Duodenal mucosa (tissue), 2 donors: ENCODE data around the gene SLC35A3.

Source experiments
- H3K27ac ChIP-seq: one replicate; pipeline ENCODE4 v1.7.0; 2013; ENCODE audit warnings: low read depth, low read length
- H3K27me3 ChIP-seq, 2 donors: one replicate each; pipeline ENCODE4 v1.7.0; 2013; ENCODE audit warnings: low read length in 2 of 2, control low read depth in 1 of 2; ENCODE audit not compliant: insufficient read depth in 2 of 2, control insufficient read depth in 1 of 2
- H3K36me3 ChIP-seq, 2 donors: one replicate each; pipeline ENCODE4 v1.7.0; 2013; ENCODE audit warnings: low read length in 2 of 2, control low read depth in 1 of 2; ENCODE audit not compliant: insufficient read depth in 2 of 2, control insufficient read depth in 1 of 2
- H3K4me1 ChIP-seq, 2 donors: one replicate each; pipeline ENCODE4 v1.7.0; 2013; ENCODE audit warnings: low read length in 2 of 2, control low read depth in 1 of 2; ENCODE audit not compliant: insufficient read depth in 2 of 2, control insufficient read depth in 1 of 2
- H3K4me3 ChIP-seq, 2 donors: one replicate each; pipeline ENCODE4 v1.7.0; 2013; ENCODE audit warnings: low read length in 2 of 2, low read depth in 1 of 2
- H3K9ac ChIP-seq, 2 donors: one replicate each; pipeline ENCODE4 v1.7.0; 2013; ENCODE audit warnings: low read length in 2 of 2, low read depth in 1 of 2
- H3K9me3 ChIP-seq, 2 donors: one replicate each; pipeline ENCODE4 v1.7.0; 2013; ENCODE audit warnings: low read length in 2 of 2, control low read depth in 1 of 2; ENCODE audit not compliant: control insufficient read depth in 1 of 2

SLC35A3 gene

DNA sequence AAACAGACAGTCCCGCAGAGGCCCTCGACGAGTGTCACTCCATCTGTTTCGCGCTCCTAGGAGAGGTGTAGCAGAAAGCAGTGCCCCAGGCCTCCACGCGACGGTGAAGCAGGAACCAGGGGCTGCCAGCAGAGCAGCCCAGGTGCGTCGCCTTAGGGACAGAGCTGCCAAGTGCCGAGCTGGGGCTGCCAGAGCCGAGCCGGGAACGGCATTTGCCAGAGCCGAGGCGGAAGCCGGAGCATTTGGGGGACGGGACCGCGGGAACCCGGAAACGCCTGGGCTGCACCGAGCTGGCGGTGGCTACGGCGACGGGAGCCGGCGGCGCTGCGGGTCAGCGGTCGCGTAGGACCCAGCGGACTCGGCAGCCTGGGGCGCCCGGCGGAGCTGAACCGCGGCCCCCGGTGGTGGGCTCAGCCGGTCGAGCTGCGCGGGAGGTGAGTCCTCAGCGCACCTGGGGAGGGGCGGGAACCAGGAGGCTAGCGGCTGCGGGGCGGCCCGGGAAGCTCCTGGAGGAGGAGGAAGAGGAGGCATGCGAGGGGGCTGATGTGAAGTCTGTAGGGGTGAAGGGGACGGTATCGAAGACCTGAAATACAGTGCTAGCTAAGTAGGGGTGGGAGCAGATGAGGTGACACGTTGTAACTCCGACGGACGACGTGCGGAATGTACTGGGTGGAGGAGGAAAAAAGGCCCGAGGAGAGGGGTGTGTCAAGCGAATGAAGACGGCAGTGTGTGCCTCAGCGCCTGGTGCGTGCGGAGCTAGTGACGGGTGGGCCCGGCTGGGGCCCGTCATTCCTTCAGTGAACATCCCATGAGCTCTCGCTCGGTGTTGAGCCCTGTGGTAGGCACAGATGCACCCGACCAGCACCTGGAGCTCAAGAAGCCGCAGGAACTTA is at the start of gene SLC35A3:
Gene SLC35A3, plus strand, starts transcription at position 268 of the 893 bp plus-strand sequence. CDS start 23,559 bp downstream, outside the sequence.
- Histone ChIP-seq H3K9ac (peak within 1 kb of the TSS; percentile 81 to 91), H3K36me3 (peaks cover 0 to 3% of the 10 kb centered on the region in 2 donors), H3K4me3 (peak within 1 kb of the TSS; percentile 95 to 100), H3K27me3 (no peaks in the 10 kb centered on the region), H3K9me3 (no peaks in the 10 kb centered on the region), H3K4me1 (peaks cover 11 to 18% of the 10 kb centered on the region in 2 donors), H3K27ac (peak within 1 kb of the TSS; percentile 78)

DNA sequence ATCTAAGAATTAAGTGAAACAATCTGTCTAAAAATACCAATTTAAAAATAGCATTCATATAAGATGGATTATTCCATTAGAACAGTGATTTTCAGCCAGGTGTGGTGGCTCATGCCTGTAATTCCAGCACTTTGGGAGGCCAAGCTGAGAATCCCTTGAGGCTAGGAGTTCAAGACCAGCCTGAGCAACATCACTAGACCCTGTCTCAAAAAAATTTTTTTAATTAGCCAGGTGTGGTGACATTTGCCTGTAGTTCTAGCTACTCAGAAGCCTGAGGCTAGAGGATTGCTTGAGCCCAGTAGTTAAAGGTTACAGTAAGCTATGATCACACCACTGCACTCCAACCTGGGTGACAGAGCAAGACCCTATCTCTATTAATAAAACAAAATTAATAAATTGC is 35.0 kb upstream of the SLC35A3 start:
- Histone ChIP-seq H3K4me3 (no peak overlapping the region), H3K27me3 (no peaks in the 10 kb centered on the region), H3K9me3 (no peaks in the 10 kb centered on the region), H3K36me3 (no peaks in the 10 kb centered on the region), H3K4me1 (no peaks in the 10 kb centered on the region), H3K27ac (no peak overlapping the region), H3K9ac (no peak overlapping the region)

DNA sequence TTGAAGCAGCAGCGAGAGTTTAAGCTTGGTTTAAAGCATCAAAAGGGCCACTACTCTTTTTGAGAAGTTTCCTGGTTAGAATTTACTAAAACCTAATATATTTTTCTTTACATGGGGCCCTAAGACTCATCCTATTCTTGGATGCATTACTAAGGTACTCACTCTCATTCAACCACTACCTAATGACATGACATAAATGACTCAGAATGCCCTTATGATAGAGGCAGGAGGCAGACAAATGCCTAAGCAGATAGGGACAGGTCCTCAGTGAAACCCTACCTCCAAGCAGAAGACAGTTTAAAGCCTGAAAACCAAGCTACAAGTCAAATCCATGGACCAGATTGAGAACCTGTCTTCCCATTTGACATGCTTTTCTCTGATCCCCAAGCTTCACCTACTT is 34.3 kb upstream of the SLC35A3 start:
- no peaks in the 10 kb centered on the region for H3K36me3 ChIP-seq
- H3K4me1 ChIP-seq: no peaks in the 10 kb centered on the region
- H3K4me3 ChIP-seq: no peak overlapping the region
- H3K9me3 ChIP-seq: no peaks in the 10 kb centered on the region
- H3K9ac ChIP-seq: no peak overlapping the region
- H3K27ac ChIP-seq: no peak overlapping the region
- no peaks in the 10 kb centered on the region for H3K27me3 ChIP-seq

DNA sequence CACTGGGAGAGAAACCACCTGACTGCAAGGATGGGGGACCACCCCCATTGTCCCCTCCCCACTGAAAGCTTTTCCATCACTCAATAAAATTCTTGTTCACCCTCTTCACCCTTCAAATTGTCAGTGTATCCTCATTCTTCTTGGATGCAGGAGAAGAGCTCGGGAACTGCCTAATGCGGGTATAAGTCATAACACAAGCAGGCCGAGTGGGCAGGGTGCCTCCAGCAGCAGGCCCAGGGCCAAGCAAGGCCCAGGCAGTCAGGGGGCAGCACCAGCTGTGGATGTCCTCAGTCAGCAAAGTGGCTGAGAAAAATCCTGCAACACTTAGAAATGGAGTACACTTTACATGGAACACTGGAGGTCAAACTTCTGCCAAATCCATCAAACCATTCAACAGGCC is 33.7 kb upstream of the SLC35A3 start:
- Histone ChIP-seq H3K9ac (no peak overlapping the region), H3K4me3 (no peak overlapping the region), H3K9me3 (no peaks in the 10 kb centered on the region), H3K27ac (no peak overlapping the region), H3K4me1 (no peaks in the 10 kb centered on the region), H3K27me3 (no peaks in the 10 kb centered on the region), H3K36me3 (no peaks in the 10 kb centered on the region)

DNA sequence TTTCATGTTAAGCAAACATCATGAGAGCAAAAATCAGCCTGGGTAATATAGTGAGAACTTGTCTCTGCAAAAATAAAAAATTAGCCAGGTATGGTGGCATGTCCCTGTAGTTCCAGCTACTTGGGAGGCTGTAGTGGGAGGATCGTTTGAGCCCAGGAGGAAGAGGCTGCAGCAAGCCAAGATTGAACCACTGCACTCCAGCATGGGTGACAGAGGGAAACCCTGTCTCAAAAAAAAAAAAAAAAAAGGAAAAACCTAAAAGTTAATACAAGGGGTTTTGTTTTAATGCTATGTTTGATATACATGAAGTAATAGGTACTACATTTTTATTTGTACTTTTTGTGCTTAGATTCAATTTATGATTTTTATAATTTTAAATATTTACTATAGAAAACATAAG is 27.1 kb upstream of the SLC35A3 start:
- peaks cover 0 to 5% of the 10 kb centered on the region in 2 donors for H3K4me1 ChIP-seq
- no peak overlapping the region for H3K9ac ChIP-seq
- no peaks in the 10 kb centered on the region for H3K36me3 ChIP-seq
- no peaks in the 10 kb centered on the region for H3K9me3 ChIP-seq
- no peak overlapping the region for H3K4me3 ChIP-seq
- H3K27me3 ChIP-seq: no peaks in the 10 kb centered on the region
- H3K27ac ChIP-seq: no peak overlapping the region

DNA sequence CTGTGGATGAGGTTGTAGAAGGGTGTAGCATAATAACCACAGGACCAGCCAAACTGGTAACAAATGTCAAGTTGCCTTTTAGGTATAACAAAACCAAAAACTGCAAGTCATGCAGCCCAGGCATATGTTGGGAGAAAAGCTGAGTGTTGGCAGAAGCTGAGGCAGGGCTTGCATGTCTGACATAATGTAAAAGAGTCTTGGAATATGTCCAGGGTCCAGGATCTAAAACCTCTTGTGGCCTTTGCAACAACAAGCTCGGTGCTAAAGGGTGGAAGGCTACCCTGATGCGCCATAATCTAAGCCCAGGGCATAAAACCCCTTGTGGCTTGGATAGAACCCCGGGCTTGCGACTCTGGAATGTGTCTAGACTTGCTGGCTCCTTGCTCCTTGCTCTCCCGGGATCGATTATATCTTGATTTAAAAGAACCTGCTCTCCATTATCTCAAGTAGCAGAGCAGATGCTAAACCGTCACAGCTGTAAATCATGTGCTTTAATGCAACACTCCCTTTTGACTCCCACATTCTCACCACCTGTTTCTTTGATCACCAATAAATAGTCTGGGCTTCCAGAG is 26.5 kb upstream of the SLC35A3 start:
- Histone ChIP-seq H3K9ac (no peak overlapping the region), H3K27ac (no peak overlapping the region)

DNA sequence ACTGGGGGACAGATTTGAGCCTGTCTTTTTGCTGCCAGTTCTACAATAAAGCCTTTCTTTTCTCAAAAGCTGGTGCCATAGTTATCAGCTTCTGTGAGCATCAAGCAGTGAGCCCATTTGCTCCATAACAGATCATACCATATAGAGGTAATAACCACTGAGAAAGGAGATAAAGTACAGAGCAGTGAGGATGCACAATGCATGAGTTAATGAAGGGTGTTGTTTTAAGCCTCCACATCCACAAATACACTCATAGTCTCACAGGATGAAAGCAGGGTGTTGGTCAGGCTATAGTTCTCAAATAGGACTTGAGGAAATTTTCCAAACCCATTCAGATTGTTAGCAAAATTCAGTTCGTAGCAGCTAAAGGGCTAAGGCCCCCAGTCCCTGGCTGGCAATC is 25.6 kb upstream of the SLC35A3 start:
- Histone ChIP-seq H3K36me3 (no peaks in the 10 kb centered on the region), H3K27me3 (no peaks in the 10 kb centered on the region), H3K4me3 (no peak overlapping the region), H3K4me1 (peaks cover 0 to 5% of the 10 kb centered on the region in 2 donors), H3K27ac (no peak overlapping the region), H3K9ac (no peak overlapping the region), H3K9me3 (no peaks in the 10 kb centered on the region)

More for the DNA sequence above, 26.5 kb upstream of the SLC35A3 start:
- H3K4me3 ChIP-seq: no peak overlapping the region
- no peaks in the 10 kb centered on the region for H3K27me3 ChIP-seq
- no peaks in the 10 kb centered on the region for H3K9me3 ChIP-seq
- no peaks in the 10 kb centered on the region for H3K36me3 ChIP-seq
- H3K4me1 ChIP-seq: peaks cover 0 to 5% of the 10 kb centered on the region in 2 donors

DNA sequence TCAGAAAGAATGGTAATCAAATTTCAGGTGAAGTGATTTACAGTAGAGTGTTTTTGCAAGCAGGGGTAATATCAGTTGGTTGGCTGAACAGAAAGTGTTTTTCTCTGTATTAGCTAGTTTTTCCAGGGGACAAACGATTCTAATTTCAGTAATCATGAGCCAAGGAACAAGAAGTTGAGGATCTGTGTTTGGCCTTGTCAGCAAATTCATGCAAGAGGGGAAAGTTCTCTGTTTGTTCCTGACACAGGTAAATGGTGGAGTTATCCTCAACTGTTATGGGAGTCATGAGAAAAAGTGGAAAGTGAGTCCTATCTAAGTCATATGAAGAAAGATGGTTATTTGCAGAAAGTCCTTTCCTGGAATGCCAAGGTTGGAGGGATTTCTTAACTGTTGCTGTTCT is 24.6 kb upstream of the SLC35A3 start:
- Histone ChIP-seq H3K36me3 (no peaks in the 10 kb centered on the region), H3K27ac (no peak overlapping the region), H3K4me1 (peaks cover 0 to 5% of the 10 kb centered on the region in 2 donors), H3K4me3 (no peak overlapping the region), H3K9me3 (no peaks in the 10 kb centered on the region), H3K27me3 (no peaks in the 10 kb centered on the region), H3K9ac (no peak overlapping the region)

DNA sequence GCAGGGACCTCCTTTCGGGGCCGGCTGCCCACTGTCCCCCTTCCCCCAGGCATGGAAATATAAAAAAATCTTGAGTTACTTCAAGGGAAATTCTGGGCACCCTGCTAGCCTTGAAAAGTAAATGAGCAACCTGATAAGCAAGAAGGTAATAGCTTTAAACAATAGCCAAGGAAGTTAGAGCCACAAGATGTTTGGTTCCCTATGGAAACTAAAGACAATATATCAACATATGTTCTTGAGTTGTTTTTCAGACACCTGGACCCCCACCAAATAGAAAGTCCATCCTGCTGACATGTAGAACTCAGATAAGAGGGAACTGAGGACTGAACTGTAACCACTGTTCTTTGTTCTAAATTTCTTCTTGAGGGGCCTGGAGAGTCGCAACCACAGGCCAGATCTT is 19.3 kb upstream of the SLC35A3 start:
- Histone ChIP-seq H3K9ac (no peak overlapping the region), H3K9me3 (no peaks in the 10 kb centered on the region), H3K4me1 (no peaks in the 10 kb centered on the region), H3K4me3 (no peak overlapping the region), H3K27me3 (no peaks in the 10 kb centered on the region), H3K36me3 (no peaks in the 10 kb centered on the region), H3K27ac (no peak overlapping the region)

DNA sequence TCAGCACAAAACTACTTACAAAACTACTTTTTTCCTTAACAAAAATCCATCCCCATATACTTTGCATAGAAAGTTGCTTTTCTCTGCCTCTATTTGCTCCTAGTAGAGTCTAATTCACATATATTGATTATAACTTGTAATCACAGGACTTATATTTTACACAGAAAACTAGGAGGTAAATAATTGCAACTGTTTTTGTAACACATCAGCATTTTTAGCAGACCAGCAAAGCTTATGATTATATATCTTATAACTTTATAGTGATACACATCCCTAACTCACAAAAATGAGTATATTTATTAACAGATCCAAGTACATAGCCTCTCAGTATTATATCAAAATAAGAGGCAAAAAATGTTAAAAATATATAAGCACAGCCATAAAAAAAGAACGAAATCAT is 17.3 kb upstream of the SLC35A3 start:
- H3K9ac ChIP-seq: no peak overlapping the region
- no peak overlapping the region for H3K27ac ChIP-seq
- no peaks in the 10 kb centered on the region for H3K4me1 ChIP-seq
- H3K9me3 ChIP-seq: no peaks in the 10 kb centered on the region
- H3K27me3 ChIP-seq: no peaks in the 10 kb centered on the region
- no peak overlapping the region for H3K4me3 ChIP-seq
- no peaks in the 10 kb centered on the region for H3K36me3 ChIP-seq
